Body of pancreas (tissue), 4 donors: Measurements from ENCODE around the gene MTFMT.
"Not testable (repeated sequence)": the region's sequence is repeated elsewhere in the genome, so short reads cannot be mapped to it uniquely, and the experiment has no call there.

Experiments used
- POLR2A ChIP-seq, 3 donors: fragments of 450-650 bp; IDR thresholded peaks; one replicate each; pipeline ENCODE4 v1.6.1; 2016; ENCODE audit warnings: antibody characterized with exemption in 3 of 3, mild to moderate bottlenecking in 2 of 3
- TF ChIP-seq, protein P1 (sequence below), 7 experiments: fragments of 450-650 bp in 4 of 7; fragments of 200-600 bp in 3 of 7; sonication (generic) in 3 of 7; IDR thresholded peaks; one replicate each; pipeline ENCODE4 v1.5.1; 2016 to 2019; ENCODE audit warnings: antibody characterized with exemption in 7 of 7

DNA sequence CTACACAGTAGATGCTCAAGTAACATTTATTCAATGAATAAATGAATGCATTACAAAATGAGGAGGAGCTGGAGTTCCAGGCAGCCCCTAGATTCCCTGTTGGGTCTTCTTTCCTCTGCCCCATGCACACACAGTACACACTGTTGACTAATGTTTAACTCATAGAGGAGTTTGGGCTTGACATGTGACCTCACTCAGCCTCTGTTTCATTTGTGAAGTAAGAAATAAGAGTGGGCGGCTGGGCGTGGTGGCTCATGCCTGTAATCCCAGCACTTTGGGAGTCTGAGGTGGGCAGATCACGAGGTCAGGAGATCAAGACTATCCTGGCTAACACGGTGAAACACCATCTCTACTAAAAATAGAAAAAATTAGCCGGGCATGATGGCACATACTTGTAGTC lies 14.8 kb upstream of the MTFMT start:
- TF ChIP-seq, protein P1, sequence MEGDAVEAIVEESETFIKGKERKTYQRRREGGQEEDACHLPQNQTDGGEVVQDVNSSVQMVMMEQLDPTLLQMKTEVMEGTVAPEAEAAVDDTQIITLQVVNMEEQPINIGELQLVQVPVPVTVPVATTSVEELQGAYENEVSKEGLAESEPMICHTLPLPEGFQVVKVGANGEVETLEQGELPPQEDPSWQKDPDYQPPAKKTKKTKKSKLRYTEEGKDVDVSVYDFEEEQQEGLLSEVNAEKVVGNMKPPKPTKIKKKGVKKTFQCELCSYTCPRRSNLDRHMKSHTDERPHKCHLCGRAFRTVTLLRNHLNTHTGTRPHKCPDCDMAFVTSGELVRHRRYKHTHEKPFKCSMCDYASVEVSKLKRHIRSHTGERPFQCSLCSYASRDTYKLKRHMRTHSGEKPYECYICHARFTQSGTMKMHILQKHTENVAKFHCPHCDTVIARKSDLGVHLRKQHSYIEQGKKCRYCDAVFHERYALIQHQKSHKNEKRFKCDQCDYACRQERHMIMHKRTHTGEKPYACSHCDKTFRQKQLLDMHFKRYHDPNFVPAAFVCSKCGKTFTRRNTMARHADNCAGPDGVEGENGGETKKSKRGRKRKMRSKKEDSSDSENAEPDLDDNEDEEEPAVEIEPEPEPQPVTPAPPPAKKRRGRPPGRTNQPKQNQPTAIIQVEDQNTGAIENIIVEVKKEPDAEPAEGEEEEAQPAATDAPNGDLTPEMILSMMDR (IDR thresholded peaks at IDR 0.05) = not testable (repeated sequence)
- not testable (repeated sequence) for TF ChIP-seq POLR2A (IDR thresholded peaks at IDR 0.05)
